ENCODE results near the gene MSL2.

DNA sequence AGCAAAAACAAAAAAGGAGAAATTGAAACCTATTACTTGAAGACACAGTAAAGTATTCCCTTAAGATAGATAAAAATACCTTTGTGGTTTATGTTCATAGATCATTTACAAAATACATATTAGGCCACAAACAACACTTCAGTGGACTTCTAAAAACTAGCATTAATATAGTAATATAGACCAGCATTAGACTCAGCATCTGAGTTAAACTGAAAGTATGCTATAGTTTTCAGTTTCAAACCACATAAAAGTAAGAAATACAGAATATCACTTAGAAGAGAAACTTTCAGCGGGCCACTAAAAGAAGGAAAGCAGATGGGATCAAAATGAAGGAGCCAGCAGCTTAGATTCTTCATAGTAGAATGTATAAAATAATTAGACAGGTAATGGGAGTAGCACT, 86.6 kb downstream of the MSL2 start:
- TF ChIP-seq, protein P1, sequence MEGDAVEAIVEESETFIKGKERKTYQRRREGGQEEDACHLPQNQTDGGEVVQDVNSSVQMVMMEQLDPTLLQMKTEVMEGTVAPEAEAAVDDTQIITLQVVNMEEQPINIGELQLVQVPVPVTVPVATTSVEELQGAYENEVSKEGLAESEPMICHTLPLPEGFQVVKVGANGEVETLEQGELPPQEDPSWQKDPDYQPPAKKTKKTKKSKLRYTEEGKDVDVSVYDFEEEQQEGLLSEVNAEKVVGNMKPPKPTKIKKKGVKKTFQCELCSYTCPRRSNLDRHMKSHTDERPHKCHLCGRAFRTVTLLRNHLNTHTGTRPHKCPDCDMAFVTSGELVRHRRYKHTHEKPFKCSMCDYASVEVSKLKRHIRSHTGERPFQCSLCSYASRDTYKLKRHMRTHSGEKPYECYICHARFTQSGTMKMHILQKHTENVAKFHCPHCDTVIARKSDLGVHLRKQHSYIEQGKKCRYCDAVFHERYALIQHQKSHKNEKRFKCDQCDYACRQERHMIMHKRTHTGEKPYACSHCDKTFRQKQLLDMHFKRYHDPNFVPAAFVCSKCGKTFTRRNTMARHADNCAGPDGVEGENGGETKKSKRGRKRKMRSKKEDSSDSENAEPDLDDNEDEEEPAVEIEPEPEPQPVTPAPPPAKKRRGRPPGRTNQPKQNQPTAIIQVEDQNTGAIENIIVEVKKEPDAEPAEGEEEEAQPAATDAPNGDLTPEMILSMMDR (IDR thresholded peaks at IDR 0.05), result no peak
- no peak for TF ChIP-seq EZH2 (IDR thresholded peaks at IDR 0.05; ENCODE audit: borderline replicate concordance, insufficient read depth, low read depth, low read length, poor library complexity, severe bottlenecking)

Data from B cell (primary cell).